GM18499 (cell line): ENCODE data around the gene ELK1.
"Not testable (repeated sequence)": the region's sequence is repeated elsewhere in the genome, so short reads cannot be mapped to it uniquely, and the experiment has no call there.

Experiments
- ATAC-seq: cut with Tn5 transposase; IDR thresholded peaks from one replicate; pipeline ENCODE4 v1.9.1; 2021; ENCODE audit warnings: moderate number of reproducible peaks; ENCODE audit not compliant: insufficient read depth, unreplicated experiment

ELK1 gene, protein sequence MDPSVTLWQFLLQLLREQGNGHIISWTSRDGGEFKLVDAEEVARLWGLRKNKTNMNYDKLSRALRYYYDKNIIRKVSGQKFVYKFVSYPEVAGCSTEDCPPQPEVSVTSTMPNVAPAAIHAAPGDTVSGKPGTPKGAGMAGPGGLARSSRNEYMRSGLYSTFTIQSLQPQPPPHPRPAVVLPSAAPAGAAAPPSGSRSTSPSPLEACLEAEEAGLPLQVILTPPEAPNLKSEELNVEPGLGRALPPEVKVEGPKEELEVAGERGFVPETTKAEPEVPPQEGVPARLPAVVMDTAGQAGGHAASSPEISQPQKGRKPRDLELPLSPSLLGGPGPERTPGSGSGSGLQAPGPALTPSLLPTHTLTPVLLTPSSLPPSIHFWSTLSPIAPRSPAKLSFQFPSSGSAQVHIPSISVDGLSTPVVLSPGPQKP

DNA sequence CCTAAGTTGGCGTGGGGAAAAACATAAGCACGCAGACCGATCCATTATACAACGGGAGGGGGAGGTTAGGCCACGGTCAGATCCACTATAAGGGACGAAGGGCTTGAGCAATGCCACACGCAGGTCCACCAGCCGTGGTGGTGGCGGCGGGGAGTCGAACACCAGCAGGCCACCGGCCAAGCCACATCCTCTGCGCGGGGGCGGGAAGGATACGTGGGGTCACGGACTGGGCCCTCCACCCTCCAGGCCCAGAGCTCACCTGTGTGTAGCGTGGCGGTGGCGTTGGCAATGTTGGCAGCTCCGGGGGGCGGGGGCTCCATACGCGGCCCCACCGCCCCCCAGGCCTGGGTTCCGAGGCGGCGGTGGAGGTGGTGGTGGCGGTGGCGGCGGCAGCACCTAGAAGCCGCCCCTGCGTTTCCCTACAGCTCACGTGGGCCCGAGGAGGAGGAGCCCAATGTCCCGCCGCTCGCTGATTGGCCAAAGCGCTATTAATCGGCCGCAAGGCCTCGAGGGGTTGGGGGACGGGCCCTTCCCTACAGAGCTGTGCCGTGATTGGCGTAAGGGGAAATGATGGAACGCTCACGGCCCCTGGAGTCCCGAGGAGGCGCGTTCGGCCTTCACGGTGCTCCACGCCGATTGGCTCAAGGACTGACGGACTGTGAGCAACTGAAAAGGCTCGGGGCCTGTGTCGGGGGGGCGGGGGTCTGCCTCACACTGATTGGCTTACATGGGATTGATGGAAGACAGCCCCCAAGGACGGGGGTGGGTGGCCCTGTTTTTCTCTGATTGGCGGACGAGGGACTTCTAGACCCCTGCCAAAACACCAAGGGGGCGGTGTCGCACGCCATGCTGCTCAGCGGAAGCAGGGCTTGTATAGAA, at the start of gene ELK1:
Gene ELK1 (minus strand): TSS at position 400 of the 879 bp plus-strand sequence. CDS start 9,122 bp downstream, outside the sequence.
- peak; percentile 47 for ATAC-seq

DNA sequence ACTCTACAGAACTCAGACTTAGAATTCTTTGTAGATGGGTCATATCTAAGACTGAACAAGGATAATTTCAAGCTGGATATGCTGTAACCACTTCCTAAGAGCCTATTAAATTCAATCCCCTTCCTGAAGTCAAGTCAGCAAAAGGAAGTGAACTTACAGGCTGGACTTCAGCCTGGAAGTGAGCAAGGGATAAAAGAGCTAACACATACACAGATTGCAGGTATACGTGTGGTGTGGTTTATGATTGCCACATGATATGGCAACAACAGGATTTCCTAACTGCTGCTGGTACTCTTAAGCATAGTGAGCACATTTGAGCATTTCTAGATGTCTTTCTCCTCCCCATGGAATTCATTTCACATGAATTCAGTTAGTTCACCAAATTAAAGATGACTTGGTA, 46.8 kb upstream of the ELK1 start:
- ATAC-seq = no peak

DNA sequence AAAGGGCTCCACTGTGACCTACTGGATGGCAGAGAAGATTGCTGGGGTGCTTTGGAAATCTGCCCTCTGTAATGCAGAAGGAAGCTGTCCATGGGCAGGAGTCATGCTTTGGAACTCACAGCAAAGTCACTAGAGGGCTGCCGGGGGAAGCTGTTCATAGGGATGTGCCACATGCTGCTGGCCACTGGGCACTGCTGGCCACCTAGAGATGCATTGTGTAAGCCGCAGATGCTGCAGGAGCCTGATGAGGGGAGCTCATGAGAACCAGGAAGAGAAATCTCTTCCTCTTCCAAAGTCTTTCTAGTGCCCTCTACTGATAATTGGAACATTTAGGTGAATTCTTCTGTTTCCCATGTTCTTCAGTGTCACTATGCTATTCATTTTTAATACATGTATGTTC, 39.8 kb upstream of the ELK1 start:
- ATAC-seq = no peak

DNA sequence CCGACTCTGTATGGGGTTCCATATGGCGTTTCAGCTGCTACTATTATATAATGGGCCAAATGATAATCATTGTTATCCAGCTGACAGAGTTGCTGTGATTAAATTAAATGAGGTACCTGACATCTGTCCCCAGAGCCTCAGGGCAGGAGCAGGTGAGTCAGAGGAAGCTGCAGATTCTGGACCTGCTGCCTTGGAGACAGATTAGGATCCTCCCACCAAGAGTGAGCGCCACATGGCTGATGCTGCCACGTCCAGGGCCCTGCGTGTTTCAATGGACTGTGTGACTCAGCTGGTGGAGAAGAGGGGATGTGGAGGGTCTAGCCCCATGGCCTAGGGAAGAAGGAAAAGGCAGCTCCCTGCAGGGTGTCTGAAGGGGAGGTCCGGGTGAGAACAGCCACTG, 36.9 kb upstream of the ELK1 start:
- no peak for ATAC-seq

DNA sequence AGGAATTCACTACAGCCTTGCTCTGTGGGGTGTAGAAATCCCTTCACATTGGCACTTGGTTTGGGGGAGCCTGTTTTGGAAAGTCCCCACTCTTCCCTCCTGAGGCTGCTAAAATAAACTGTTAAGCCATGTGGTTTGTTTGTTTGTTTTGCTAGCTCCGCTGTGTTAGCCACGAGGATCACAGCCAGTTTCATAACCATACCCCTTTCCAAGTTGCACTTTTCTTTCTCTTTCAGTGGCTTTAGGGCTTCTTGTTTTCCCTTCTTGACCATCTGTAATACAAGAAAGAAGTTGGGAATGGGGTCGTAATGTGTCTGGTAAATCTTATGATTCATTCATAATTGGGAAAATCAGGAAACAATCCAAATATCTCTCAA, 33.5 kb upstream of the ELK1 start:
- ATAC-seq = no peak

DNA sequence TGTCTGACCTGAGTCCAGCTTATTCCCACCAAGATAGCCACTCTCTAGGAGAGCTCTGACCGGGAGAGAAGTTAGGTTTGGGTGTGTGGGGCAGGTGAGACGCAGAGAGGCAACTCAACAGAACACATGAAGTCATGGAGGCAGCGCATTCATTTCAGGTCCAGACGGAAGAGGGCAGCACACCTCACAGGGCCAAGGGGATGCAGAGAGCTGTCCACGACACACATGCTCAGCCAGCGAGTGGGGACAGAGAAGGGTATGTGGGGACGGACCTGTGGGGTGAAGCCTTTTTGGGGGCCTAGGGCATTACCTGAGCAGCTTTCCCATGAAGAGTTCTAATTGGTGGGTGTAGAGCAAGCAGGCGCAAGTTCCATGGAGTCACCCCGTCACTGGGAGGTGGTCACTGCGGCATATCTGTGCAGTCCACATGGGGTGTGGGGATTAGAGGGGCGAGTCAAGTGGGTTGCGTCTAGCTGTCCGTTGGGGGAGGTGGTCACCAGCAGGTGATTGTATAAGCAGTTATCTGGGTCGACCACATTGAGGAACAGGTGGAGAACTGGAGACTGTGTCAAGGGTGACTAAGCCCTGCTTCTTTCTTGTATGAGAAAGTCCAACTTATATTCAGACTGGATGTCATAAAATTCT, 32.9 kb upstream of the ELK1 start:
- ATAC-seq = no peak

DNA sequence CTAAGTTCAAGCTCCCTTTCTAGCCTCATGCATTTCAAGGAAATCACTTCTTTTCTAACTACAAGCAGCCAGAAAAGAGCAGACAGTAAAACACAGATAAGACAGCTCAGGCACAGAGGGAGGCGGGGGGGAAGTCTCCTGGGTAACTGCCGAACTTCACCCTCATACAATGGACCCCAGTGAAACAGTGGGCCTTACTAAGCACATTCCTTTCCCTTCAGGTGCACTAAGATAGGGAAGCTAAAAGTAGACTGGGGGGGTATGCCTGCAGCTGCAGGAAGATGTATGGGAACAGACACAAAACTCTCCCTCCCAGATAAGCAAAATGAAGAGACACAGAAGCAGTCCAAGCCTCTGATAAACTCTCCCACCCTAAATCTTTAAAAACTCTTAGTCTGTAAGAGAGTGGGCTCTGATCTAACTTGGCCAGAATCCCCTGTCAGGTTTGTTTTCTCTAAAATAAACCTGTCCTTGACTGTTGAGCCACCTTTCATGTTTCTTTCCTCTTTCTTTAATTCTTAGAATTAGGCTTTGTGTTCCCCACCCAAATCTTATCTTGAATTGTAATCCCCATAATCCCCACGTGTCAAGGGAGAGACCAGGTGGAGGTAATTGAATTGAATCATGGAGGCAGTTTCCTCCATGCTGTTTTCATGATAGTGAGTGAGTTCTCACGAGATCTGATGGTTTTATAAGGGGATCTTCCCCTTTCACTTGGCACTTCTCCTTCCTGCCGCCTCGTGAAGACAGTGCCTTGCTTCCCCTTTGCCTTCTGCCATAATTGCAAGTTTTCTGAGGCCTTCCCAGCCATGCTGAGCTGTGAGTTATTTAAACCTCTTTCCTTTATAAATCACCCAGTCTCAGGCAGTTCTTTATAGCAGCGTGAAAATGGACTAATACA, 25.8 kb upstream of the ELK1 start:
- ATAC-seq = not testable (repeated sequence)

DNA sequence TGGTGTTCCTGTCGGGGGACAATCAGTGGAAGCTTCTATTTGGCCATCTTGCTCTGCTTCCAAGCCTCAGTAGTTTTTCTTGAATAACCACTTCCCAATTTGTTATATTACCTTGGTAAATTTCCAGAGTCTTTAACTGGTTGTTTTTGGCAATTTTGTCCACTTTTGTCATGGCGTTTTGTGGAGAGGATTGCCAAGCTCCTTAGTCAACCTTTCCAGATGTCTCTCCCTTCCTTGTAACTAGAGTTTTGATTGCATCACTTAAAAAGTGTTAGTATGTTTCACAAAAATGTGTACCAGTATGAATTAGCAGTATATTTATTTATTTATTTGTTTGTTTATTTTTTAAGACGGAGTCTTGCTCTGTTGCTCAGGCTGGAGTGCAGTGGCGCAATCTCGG, 24.4 kb upstream of the ELK1 start:
- ATAC-seq = no peak

DNA sequence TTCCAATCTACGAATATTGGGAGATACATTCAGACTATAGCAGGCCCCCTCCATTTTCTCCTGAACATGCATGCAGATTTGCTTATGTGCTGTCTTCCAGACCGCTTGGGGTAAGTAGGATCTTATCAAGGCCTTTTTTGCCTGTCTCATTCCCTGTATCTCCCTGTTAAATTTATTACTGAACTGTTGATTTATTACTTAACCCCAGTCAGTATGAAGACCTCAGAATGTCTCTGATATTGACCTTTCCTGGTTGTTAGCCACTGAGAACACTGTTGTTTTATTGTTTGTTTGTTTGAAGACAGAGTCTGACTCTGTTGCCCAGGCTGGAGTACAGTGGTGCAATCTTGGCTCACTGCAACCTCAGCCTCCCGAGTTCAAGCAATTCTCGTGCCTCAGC, 15.4 kb upstream of the ELK1 start:
- not testable (repeated sequence) for ATAC-seq

DNA sequence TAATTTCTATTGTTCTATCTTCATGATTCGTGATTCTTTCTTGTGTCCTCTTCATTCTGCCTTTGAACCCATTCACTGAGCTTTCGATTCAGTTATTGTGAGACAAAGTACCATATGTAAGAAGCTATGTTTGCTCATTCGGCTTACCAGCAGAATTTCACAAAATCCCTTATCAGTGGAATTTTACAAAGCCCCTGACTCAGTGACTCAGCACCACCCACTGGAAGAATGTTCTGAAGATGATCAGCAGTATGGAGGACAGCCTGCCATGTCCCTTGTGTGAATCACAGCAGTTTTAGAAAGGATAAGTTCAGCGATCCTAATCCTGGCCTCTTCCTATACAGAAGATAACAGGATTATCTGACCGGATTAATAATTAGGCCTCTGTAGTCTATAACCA, 14.4 kb upstream of the ELK1 start:
- no peak for ATAC-seq

DNA sequence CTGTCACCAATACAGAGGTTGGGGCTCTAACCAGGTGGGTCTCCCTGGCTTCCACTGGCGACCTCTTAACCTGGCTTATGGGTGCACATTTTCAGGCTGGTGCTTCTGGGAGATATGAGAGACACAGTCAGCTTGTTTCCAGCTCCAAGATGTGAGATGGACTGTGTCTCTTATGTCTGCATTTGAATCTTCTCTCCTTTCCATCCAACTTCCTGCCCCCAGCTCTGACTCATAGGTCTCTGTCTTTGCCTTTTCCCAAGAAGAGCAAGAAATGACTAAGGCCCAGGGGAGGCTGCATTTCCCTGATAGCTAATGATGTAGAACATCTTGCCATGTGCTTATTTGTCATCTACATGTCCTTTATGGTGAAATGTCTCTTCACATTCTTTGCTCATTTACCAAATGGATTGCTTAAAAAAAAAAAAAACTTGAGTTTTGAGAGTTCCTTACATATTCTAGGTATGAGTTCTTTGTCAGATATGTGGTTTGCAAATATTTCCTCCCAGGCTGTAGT, 11.8 kb upstream of the ELK1 start:
- no peak for ATAC-seq

DNA sequence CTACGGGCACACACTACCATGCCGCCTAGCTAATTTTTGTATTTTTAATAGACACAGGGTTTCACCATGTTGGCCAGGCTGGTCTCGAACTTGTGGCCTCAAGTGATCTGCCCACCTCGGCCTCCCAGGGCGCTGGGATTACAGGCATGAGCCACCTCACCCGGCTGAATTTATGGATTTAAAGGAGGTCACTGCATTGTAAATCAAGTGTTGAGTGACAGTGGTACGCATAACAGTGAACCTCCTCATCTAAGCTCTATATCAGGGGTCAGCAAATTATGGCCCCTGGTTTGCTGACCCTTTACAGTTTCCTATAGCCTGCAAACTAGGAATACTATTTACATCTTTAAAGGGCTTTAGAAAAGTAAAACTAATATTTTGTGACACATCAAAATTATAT, 11.2 kb upstream of the ELK1 start:
- ATAC-seq = no peak

DNA sequence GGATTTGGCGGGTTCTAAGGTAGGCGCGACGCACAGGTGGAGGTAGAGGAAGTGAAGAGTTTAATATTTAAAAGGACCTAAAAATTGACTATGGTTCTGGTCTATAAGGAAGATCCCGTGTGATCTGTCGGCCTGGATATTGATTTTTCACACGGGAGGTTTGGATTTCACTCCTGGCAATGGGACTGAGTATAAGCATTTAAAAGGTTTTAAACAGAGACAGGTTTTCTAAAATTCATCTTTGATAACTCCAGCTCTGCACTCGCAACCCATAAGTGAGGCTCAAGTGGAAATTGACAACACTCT, 9.0 kb upstream of the ELK1 start:
- ATAC-seq = no peak

DNA sequence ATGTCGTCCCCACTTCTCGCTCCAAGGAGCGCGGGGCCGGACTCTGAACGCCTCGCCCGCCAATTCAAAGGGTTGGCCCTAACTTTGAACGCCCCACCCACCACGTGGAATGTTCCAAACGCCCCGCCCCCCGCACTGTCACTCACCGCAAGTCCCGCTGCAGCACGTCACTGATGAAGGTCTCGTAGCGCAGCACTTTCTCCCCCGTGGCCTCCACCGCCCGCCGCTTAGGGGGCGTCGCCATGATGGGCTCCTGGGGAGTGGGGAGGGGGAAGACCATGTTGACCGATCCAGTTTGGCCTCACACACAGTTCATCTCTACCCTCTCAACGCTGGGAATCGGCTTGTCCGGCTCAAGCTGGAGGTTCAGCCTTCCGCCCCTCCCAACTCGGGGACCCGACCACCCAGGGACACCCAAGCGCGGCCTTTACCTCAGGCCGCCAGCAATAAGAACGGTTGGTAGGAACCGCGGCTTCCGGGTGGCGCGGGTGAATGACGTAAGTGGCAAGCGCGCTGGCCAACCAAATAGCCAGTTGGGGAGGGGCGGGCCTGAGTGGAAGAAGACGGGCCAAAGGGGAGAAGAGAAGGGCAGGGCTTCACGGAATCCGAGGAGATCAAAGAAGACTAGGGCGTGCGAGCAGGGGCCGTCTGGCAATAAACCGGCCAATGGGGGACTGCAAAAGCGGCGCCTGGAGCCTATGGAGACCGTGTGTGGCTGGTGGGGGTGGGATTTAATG, 8.5 kb upstream of the ELK1 start, which contains the start of gene UXT:
Gene UXT (minus strand): TSS at position 497 of the 737 bp plus-strand sequence. CDS start 253 bp downstream, at position 244.
- ATAC-seq = peak; percentile 49

DNA sequence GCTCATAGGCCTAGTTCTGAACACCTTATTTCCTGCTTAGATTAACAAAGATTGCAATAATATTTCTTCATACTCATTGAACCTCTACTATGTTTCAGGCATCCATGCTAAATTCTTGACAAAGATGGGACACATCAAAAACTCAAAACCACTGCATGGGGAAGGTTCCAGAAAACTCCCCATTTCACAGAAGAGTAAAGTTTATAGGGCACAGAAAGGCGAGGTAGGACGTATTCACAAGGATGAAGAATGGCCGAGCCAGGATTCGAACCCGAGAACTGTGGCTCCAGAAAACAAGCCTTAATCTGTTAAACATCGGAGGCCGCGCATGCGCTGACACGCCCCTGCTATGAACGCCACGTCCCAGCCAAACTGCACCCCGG, 7.9 kb upstream of the ELK1 start:
- ATAC-seq = no peak

DNA sequence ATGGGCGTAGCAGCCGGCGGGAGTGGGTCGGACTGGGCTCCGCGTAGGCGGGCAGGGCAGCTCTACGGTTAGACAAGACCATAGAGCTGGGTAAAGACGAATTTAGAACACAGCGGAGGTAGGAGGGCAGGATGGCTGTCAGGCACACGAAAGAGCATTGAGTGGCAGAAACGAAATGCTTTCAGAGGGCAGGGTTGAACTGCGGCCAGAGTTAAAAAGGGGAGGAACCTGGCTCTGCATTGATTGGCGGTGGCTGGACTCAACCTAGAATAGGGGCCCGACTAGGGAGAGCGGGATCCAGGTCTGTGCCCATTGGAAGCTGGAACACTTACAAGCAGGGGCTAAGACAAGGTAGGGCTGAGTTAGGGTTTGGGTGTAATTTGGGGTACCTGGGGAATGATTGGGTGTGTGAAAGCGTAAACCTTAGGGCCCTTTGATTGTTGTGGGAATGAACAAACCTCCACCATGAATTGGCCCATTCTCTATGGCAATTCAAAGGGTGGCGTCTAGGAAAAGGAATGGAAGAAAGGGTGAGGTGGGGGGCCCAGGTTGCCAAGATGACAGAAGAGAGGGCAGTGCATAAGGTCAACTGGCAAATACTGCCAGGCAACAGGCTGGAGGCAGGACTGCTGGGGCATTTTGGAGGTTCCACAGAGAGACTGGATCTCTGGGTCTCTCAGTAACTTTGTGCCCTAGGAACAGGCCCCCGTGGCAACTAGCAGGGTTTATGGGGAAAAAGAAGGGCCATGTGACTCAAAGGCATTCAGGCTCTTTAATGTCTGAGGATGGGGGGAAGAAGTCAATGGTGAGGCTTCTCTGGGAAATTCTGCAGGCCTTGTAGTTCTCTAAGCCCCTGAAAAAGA, 911 bp upstream of the ELK1 start:
- ATAC-seq = peak; percentile 65

DNA sequence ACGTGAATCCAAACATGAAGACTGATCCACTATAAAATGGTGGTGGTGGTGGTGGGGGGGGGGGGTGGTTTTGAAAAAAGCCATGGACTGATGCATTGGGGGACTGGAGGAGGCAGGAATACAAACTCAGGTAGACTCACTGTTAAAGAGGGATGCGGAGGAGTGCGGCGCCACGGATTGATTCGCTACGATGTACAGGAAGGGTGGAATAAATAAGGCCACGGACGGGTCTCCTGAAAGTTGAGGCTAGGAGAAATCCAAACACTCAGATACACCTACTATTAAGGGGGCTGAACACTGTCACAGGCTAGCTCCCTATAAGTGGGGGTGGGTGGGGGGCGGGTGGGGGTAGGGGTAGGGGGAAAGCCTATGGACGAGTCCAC, 591 bp downstream of the ELK1 start:
- ATAC-seq = no peak

DNA sequence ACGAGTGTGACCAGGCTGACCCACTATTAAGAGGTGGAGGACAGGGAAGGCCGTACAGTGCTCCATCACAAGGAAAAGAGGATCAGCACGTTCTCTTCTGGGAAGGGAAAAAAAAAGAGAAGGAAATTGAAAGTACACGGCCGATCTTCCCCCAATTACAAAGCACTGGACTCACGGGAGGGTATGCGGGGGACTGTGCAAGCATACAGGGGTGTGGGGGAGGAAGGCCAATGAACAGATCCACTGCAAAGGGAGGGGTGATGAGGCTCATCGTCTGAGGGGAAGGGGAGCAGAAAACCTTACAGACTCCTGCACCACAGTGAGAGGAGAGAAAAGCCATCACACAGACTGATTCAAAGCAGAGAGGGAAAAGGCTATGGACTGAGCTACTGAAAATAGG, 1.1 kb downstream of the ELK1 start:
- ATAC-seq = no peak
